GM21381 (cell line): ENCODE measurements around the gene CAMTA1.
"Not testable (repeated sequence)": the region's sequence is repeated elsewhere in the genome, so short reads cannot be mapped to it uniquely, and the experiment has no call there.

Source experiments
- ATAC-seq: cut with Tn5 transposase; IDR thresholded peaks from one replicate; pipeline ENCODE4 v1.9.1; 2021; ENCODE audit warnings: mild to moderate bottlenecking, moderate library complexity; ENCODE audit not compliant: unreplicated experiment

Gene CAMTA1

GRCh38 chr1:6845786-6846185 lies 60.5 kb downstream of the CAMTA1 start:
- ATAC-seq = not testable (repeated sequence)

- no peak for ATAC-seq
Measured at GRCh38 chr1:6848816-6849215, 63.6 kb downstream of the CAMTA1 start.

GRCh38 chr1:6850537-6850936 lies 65.3 kb downstream of the CAMTA1 start:
- ATAC-seq = no peak

- no peak for ATAC-seq
Measured at GRCh38 chr1:6852136-6852890, 67.1 kb downstream of the CAMTA1 start.

- no peak for ATAC-seq
Measured at GRCh38 chr1:6854166-6854565, 68.9 kb downstream of the CAMTA1 start.

GRCh38 chr1:6857831-6858230 lies 72.6 kb downstream of the CAMTA1 start:
- ATAC-seq = no peak

- no peak for ATAC-seq
Measured at GRCh38 chr1:6858596-6858995, 73.3 kb downstream of the CAMTA1 start.

GRCh38 chr1:6859415-6860343 lies 74.4 kb downstream of the CAMTA1 start:
- ATAC-seq = no peak

- no peak for ATAC-seq
Measured at GRCh38 chr1:6860401-6860800, 75.1 kb downstream of the CAMTA1 start.

GRCh38 chr1:6861075-6861724 lies 75.9 kb downstream of the CAMTA1 start:
- ATAC-seq = peak; percentile 59

- ATAC-seq = no peak
Measured at GRCh38 chr1:6862906-6863305, 77.7 kb downstream of the CAMTA1 start.

- ATAC-seq = no peak
Measured at GRCh38 chr1:6864166-6864565, 78.9 kb downstream of the CAMTA1 start.

GRCh38 chr1:6866825-6867224 lies 81.6 kb downstream of the CAMTA1 start:
- ATAC-seq = no peak

- ATAC-seq = no peak
Measured at GRCh38 chr1:6867321-6867720, 82.1 kb downstream of the CAMTA1 start.

- ATAC-seq = no peak
Measured at GRCh38 chr1:6867729-6868659, 82.7 kb downstream of the CAMTA1 start.

GRCh38 chr1:6868660-6869380 lies 83.6 kb downstream of the CAMTA1 start:
- no peak for ATAC-seq

GRCh38 chr1:6869545-6869944 lies 84.3 kb downstream of the CAMTA1 start:
- ATAC-seq = no peak

- ATAC-seq = no peak
Measured at GRCh38 chr1:6870086-6870485, 84.8 kb downstream of the CAMTA1 start.

GRCh38 chr1:6870571-6870970 lies 85.3 kb downstream of the CAMTA1 start:
- ATAC-seq = no peak
